ENCODE results near the gene FTMT. TPM values are rescaled to one million over a fixed set of nuclear protein-coding genes. Genes with fewer than 3 reads are reported as not detected.

The FTMT gene
- not detected in 5 replicates for total RNA-seq (2022; extraction: Qiagen RNA extraction; ENCODE audit: low read depth)

GRCh38 chr5:121851643-121852574, at the start of gene FTMT:
FTMT (plus strand) TSS chr5:121851882; CDS start chr5:121851964, 82 bp downstream.

Other genes starting within 250 kb of the FTMT start
- gene SRFBP1, start 110.1 kb downstream of the FTMT start, total RNA-seq (2022; extraction: Qiagen RNA extraction; ENCODE audit: low read depth), result 8.2 to 12.2 TPM (median 11.3 TPM) in 5 replicates
- 0.93 to 2.5 TPM (median 1.4 TPM) in 5 replicates for gene LOX, start 226.4 kb downstream of the FTMT start, total RNA-seq (2022; extraction: Qiagen RNA extraction; ENCODE audit: low read depth)

All from A549 treated with GW870086 at 1 μM for 4 hours (cell line).